Pulmonary artery endothelial cell (primary cell): ENCODE results near the gene MCRIP1. TPM values are rescaled to one million over a fixed set of nuclear protein-coding genes. Genes with fewer than 3 reads are reported as not detected.

ENCODE experiments used
- DNase-seq: peaks from one replicate; pipeline ENCODE4 v3.0.0-alpha.2; 2011; ENCODE audit warnings: low read depth, low spot score
- total RNA-seq: library from RNA; depleted of rRNA; stranded (reverse); fragments of >200 nt; gene quantifications from 2 replicates; pipeline ENCODE4 v1.2.3, GENCODE V29; 2014

MCRIP1 gene
- total RNA-seq, 1 donor from 2014 or later: 149 TPM

DNA sequence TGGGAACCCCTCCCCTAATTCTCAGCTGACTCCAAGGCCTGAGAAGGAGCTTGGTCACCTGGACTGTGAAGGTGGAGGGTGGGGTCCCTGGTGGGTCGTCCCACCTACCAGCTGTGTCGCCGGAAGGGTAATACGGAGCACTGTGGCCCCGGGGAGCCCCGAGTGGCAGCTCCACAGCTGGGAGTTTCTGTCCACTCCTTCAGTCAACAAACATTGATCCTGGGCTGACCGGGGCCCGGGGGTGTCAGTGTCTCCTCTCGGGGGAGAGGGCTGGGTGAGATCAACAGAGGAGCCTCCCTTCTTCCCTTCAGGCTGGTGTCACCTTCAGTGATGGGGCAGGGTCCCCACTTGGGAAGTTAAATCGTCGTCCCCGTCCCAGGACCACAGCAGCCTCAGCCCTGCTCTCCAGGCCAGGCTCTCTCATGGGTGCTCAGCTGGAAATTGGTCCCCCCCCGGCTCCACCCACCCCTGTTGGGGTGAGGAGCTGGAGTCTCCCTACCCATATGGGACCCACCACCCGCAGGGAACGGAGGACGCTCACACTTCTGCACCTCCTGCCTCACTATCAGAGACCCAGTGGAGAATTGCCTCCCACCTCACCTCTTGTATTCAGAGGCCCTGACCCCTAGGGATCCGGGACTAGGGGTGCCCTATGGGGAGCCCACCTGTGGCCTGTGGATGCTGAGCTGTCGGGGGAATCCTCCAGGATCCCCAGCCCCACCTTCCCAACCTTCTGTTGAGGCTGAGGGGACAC, 27.2 kb downstream of the MCRIP1 start:
- no peak for DNase-seq

DNA sequence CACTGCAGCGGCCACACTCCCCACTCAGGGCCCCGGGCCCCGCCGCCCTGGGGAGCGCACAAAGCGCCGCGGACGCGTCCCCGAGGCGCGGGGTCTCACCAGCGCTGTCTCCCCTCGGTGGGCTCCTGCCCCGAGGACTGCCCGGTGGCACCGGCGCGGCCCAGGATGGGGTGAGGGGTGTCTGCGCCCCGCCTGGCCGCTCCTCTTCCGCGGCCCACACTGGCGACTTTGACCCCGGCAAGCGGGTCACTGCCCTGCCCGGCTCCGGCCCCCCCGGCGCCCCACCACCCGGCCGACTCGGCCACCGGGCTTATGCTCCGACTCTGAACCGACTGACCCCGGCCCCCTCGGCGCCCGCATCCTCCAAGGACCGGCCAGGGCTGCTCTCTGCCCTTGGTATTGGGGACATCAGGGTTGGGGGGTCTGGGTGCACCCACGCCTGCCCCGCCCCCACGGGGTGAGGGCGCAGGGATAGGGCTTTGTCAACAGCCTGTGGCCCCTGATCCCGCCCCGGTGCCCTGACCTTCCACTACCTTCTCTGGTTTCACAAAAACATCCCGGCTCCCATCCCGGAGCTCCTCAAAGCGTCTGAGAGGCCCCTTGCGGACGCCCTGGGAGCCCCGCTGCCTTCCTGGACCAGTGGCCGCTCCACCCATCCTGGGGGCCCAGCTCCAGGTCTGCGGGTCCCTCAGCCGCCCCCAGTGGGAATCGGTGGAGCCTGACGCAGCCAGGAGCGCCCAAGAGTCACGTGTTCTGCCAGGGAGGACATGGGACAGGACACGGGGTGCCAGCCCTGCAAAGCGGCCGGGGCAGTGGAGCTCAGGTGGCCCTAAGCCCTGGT, 28.3 kb downstream of the MCRIP1 start:
- no peak for DNase-seq

DNA sequence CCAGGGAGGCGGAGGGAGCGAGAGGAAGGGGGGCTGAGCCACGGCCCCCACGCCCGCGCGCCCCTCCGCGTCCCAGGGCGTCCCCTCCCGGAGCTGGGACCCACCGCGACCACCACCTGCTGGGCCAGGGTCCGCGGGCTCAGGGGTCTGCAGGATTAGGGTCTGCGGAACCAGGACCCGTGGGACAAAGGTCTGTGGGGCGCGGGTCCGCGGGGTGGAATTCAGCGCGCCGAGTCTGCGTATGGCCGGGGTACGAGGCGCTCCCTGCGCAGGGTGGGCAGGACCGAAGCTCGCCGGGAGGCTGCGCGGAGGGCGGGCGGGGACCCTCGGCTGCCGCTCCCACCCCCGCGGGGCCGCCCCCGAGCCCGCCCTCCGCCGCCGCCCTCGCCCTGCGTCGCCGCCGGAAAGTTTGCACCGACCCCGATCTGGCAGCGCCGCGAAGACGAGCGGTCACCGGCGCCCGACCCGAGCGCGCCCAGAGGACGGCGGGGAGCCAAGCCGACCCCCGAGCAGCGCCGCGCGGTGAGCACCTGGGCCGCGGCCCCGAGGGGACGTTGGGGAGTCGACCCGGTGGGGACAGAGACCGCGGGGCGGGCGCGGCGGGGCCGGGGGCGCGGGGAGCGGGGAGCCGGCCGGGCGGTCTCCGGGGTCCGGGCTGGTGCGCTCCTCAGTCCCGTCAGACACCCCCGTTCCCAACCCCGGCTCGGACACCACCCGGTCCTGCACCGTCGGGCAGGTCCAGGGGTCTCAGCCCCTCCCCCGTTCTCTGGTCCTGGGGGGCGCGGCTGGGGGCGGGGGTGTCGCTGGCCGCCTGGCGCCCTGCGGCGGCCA, 29.1 kb downstream of the MCRIP1 start, which contains the start of gene GCGR:
TSS of gene GCGR (plus strand) at position 423 of the 831 bp plus-strand sequence. CDS start 4,869 bp downstream, outside the sequence.
- DNase-seq: no peak

DNA sequence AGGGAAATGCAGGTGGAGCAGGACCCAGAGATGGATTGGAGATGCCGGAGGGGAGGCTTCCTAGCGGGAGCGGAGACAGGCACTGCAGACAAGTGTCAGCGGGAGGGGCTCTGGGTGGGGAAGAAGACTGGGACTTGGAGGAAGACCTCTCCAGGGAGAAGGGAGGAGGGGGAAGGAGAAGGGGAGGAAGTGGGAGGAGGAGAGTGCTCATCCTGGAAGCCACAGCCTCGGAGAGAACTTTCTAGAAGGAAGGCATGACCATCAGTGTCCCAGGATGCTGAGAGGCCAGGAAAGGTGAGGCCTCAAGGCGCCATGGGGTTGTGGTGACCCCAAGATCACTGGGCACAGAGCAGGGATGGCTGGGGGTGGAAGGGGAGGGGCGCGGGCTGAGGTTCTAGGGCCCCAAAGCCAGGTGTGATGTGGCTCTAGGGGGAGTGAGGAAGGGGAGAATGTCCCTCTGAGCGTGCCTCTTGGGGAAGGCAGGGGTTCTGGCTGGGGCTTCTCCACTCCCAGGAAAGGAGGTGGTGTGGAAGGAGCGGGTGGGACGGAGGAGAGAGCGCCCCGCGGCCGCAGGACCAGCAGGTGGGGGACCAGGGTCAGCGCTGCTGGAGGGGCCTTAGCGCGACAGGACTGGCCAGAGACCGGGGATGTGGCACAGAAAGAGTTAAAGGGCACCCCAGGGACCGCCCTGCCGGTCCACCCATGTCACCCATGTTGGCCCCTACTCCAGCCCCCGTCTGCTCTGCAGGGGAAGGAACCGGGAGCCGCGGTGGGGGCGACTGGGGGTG, 30.0 kb downstream of the MCRIP1 start:
- DNase-seq: no peak

DNA sequence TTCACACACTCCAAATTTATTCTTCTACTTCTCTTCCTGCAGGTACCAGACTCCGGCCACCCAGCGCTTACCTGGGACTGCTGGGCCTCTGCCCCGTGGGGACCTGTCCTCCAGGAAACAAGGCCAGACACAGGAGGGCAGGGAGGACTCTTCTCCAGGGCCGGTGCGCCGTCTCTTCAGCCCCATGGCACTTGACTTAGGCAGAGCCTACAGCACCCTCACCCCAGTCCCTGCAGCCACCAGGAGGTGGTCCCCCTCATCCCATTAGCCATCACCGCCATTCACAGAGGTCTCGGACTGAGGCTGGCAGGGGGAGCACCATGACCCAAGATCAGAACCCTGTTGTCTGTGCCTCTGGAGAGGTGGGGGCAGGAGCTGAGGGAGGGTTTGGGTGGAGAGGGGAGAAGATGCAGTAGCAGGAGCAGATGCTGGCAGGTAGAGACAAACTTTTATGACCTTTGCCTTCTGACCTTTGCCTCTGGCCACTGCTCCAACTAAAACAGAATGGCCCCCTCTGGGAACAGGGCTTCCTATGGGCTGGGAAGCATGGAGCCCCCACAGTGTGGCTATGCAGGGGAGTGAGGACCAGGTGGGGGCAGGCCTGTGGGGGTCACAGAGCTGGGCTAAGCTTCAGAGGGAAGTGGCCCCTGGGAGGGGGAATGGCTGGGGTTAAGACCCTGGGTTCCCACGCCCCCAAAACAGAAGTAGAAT, 30.9 kb downstream of the MCRIP1 start:
- no peak for DNase-seq

DNA sequence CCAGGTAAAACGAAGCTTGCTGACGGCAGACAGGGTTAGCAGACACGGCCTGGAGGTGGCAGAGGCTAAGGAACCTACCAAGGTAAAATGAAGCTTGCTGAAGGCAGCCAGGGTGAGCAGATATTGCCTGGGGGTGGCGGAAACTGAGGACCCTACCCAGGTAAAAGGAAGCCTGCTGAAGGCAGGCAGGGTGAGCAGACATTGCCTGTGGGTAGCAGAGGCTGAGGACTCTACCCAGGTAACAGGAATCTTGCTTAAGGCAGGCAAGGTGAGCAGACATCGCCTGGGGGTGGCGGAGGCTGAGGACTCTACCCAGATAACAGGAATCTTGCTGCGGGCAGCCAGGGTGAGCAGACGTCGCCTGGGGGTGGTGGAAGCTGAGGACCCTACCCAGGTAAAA, 31.8 kb downstream of the MCRIP1 start:
- no peak for DNase-seq

DNA sequence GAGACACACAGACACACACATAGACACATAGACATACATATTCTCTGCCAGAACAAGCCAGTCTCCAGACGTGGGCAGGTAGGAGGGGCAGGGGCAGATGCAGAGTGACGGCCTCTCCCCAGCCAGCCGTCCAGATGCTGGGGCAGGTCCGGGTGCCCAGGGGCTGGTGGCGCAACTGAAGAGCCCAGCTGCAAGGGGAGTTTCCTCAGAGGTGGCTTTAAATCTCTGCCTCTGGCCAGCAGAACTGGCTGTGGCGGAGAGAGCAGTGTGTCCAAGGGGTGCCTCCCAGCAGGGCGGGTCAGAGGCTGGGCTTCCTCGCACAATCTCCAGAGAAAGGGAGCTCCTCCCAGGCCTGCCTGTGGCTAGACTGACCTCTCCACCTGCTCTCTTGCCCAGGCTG, 38.6 kb downstream of the MCRIP1 start:
- DNase-seq: no peak

DNA sequence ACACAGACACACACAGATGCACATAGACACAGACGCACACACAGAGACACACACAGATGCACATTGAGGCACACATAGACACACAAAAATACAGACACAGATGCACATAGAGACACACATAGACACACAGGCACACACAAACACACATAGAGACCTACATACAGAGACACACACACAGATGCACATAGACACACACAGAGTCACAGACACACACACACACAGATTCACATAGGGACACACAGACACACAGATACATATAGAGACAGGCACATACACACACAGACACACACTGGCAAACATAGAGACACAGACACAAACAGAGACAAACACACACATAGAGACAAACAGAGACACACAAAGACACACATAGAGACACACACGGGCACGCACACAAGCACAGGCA, 39.0 kb downstream of the MCRIP1 start:
- DNase-seq: no peak

DNA sequence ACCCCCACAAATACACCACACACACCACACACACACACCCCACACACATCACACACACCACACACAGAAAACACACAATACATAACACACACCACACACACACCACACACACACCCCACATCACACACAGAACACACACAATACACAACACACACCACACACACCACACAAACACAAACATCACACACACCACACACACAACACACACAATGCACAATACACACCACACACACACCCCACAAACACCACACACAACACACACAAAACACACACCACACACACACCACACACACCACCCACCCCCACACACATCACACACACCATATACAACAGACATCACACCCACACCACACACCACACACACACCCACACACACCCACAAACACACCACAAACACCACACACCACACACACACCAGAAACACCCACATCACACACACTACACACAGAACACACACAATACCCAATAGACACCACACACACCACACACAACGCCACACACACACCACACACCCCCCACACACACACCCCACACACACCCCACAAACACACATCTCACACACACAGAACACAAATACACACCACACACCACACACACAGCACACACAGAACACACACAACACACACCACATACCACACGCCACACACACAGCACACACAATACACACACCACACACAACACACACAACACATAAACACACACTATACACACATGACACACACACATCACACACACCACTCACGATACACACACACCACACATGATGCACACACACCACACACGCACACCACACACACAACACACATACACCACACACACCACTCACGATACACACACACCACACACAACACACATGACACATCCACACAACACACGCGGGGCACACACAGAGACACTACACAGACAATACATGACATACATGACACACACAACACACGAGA, 40.1 kb downstream of the MCRIP1 start:
- no peak for DNase-seq

Other genes starting within 250 kb of the MCRIP1 start
- 103 and 114 TPM in 2 replicates for gene NPLOC4, start 196.2 kb downstream of the MCRIP1 start, total RNA-seq
- gene TSPAN10, start 196.1 kb downstream of the MCRIP1 start, total RNA-seq: 0.14 and 0.26 TPM in 2 replicates
- 0.26 and 0.56 TPM in 2 replicates for gene PDE6G, start 176.7 kb downstream of the MCRIP1 start, total RNA-seq
- 29.3 and 34.8 TPM in 2 replicates for gene OXLD1, start 166.7 kb downstream of the MCRIP1 start, total RNA-seq
- gene CCDC137, start 166.6 kb downstream of the MCRIP1 start, total RNA-seq: 13.3 and 13.7 TPM in 2 replicates
- gene ARL16, start 149.5 kb downstream of the MCRIP1 start, total RNA-seq: 16.5 and 43.3 TPM in 2 replicates
- gene HGS, start 149.3 kb downstream of the MCRIP1 start, total RNA-seq: 68.9 and 91.5 TPM in 2 replicates
- gene MRPL12, start 129.9 kb downstream of the MCRIP1 start, total RNA-seq: 17.1 and 24.5 TPM in 2 replicates
- 24.4 and 26.7 TPM in 2 replicates for gene SLC25A10, start 121.0 kb downstream of the MCRIP1 start, total RNA-seq
- gene GCGR, start 29.1 kb downstream of the MCRIP1 start, total RNA-seq: not detected in 2 replicates
- not detected in 2 replicates for gene PPP1R27, start 1.8 kb upstream of the MCRIP1 start, total RNA-seq
- gene P4HB, start 27.2 kb upstream of the MCRIP1 start, total RNA-seq: 1,184 and 1,197 TPM in 2 replicates
- gene ARHGDIA, start 38.0 kb upstream of the MCRIP1 start, total RNA-seq: 135 and 168 TPM in 2 replicates
- gene ALYREF, start 58.3 kb upstream of the MCRIP1 start, total RNA-seq: 228 and 268 TPM in 2 replicates
- 114 and 167 TPM in 2 replicates for gene ANAPC11, start 58.4 kb upstream of the MCRIP1 start, total RNA-seq
- 0.11 and 0.20 TPM in 2 replicates for gene NPB, start 68.9 kb upstream of the MCRIP1 start, total RNA-seq
- 46.2 and 53.6 TPM in 2 replicates for gene PCYT2, start 78.1 kb upstream of the MCRIP1 start, total RNA-seq
- 19.1 and 28.3 TPM in 2 replicates for gene SIRT7, start 84.9 kb upstream of the MCRIP1 start, total RNA-seq
- 18.3 and 24.2 TPM in 2 replicates for gene MAFG, start 94.4 kb upstream of the MCRIP1 start, total RNA-seq
- 98.3 and 122 TPM in 2 replicates for gene PYCR1, start 104.0 kb upstream of the MCRIP1 start, total RNA-seq
- gene MYADML2, start 113.9 kb upstream of the MCRIP1 start, total RNA-seq: not detected in 2 replicates
- gene NOTUM, start 127.9 kb upstream of the MCRIP1 start, total RNA-seq: 0.07 TPM in 1 of 2 replicates, not detected in the other
- gene ASPSCR1, start 144.3 kb upstream of the MCRIP1 start, total RNA-seq: 20.4 and 25.5 TPM in 2 replicates
- gene CENPX, start 189.6 kb upstream of the MCRIP1 start, total RNA-seq: 39.0 and 40.9 TPM in 2 replicates
- 20.2 and 30.5 TPM in 2 replicates for gene LRRC45, start 190.0 kb upstream of the MCRIP1 start, total RNA-seq
- 16.9 and 45.4 TPM in 2 replicates for gene RAC3, start 198.4 kb upstream of the MCRIP1 start, total RNA-seq
- gene DCXR, start 204.4 kb upstream of the MCRIP1 start, total RNA-seq: 51.8 and 56.6 TPM in 2 replicates
- gene RFNG, start 218.5 kb upstream of the MCRIP1 start, total RNA-seq: 25.7 and 29.9 TPM in 2 replicates
- gene GPS1, start 218.6 kb upstream of the MCRIP1 start, total RNA-seq: 110 and 118 TPM in 2 replicates
- 66.1 and 84.1 TPM in 2 replicates for gene DUS1L, start 232.5 kb upstream of the MCRIP1 start, total RNA-seq